ENCODE results near the gene LMCD1.

The LMCD1 gene

GRCh38 chr3:8574040-8574669 is 72.5 kb downstream of the LMCD1 start:
- Histone ChIP-seq H3K4me1 (no peaks in the 10 kb centered on the region), H3K36me3 (no peaks in the 10 kb centered on the region), H3K9me3 (no peaks in the 10 kb centered on the region), H3K27me3 (no peaks in the 10 kb centered on the region), H3K4me3 (ENCODE audit: low read depth, low read length) (no peak overlapping the region)
- no peak for DNase-seq
- TF ChIP-seq CTCF (IDR thresholded peaks at IDR 0.05; ENCODE audit: low read depth, low read length), result no peak

GRCh38 chr3:8574670-8575322 is 73.2 kb downstream of the LMCD1 start:
- DNase-seq, result no peak
- Histone ChIP-seq H3K9me3 (no peaks in the 10 kb centered on the region), H3K4me3 (ENCODE audit: low read depth, low read length) (no peak overlapping the region), H3K36me3 (no peaks in the 10 kb centered on the region), H3K4me1 (no peaks in the 10 kb centered on the region), H3K27me3 (no peaks in the 10 kb centered on the region)
- no peak for TF ChIP-seq CTCF (IDR thresholded peaks at IDR 0.05; ENCODE audit: low read depth, low read length)

- no peak for DNase-seq
- H3K36me3 ChIP-seq, result no peaks in the 10 kb centered on the region
- no peaks in the 10 kb centered on the region for H3K9me3 ChIP-seq
- no peak overlapping the region for H3K4me3 ChIP-seq (ENCODE audit: low read depth, low read length)
- no peaks in the 10 kb centered on the region for H3K27me3 ChIP-seq
- H3K4me1 ChIP-seq, result no peaks in the 10 kb centered on the region
- no peak for TF ChIP-seq CTCF (IDR thresholded peaks at IDR 0.05; ENCODE audit: low read depth, low read length)
Observed at GRCh38 chr3:8575364-8576104, 73.9 kb downstream of the LMCD1 start.

GRCh38 chr3:8576436-8576835 is 74.8 kb downstream of the LMCD1 start:
- no peaks in the 10 kb centered on the region for H3K36me3 ChIP-seq
- TF ChIP-seq CTCF (IDR thresholded peaks at IDR 0.05; ENCODE audit: low read depth, low read length), result no peak

GRCh38 chr3:8576841-8577571 is 75.4 kb downstream of the LMCD1 start:
- TF ChIP-seq CTCF (IDR thresholded peaks at IDR 0.05; ENCODE audit: low read depth, low read length), result no peak

More at GRCh38 chr3:8576436-8576835, 74.8 kb downstream of the LMCD1 start:
- Histone ChIP-seq H3K4me3 (ENCODE audit: low read depth, low read length) (no peak overlapping the region), H3K27me3 (no peaks in the 10 kb centered on the region), H3K9me3 (no peaks in the 10 kb centered on the region), H3K4me1 (no peaks in the 10 kb centered on the region)
- no peak for DNase-seq

More at GRCh38 chr3:8576841-8577571, 75.4 kb downstream of the LMCD1 start:
- H3K36me3 ChIP-seq, result no peaks in the 10 kb centered on the region
- H3K9me3 ChIP-seq, result no peaks in the 10 kb centered on the region
- no peak for DNase-seq
- no peaks in the 10 kb centered on the region for H3K27me3 ChIP-seq
- no peak overlapping the region for H3K4me3 ChIP-seq (ENCODE audit: low read depth, low read length)
- H3K4me1 ChIP-seq, result no peaks in the 10 kb centered on the region
